OCI-LY1 (cell line): ENCODE data around the gene SLC17A9.

Experiments
- H2AFZ ChIP-seq: fragments of 200-600 bp; sonication (generic), shearing (Covaris generic); 2 replicates; pipeline ENCODE4 v1.6.0; 2014; ENCODE audit warnings: antibody characterized with exemption, mild to moderate bottlenecking, low read length
- H3F3A ChIP-seq: fragments of 200-600 bp; sonication (generic), shearing (Covaris generic); 2 replicates; pipeline ENCODE4 v1.6.0; 2014; ENCODE audit warnings: mild to moderate bottlenecking, antibody characterized with exemption, low read length, moderate library complexity; ENCODE audit not compliant: insufficient read depth
- H3K27ac ChIP-seq: fragments of 200-600 bp; sonication (generic); 2 replicates; pipeline ENCODE4 v1.5.1; 2014; ENCODE audit warnings: low read length, mixed run types, mild to moderate bottlenecking, low read depth; ENCODE audit not compliant: poor library complexity, severe bottlenecking
- H3K27me3 ChIP-seq: fragments of 200-600 bp; sonication (generic); 2 replicates; pipeline ENCODE4 v1.6.0; 2014; ENCODE audit warnings: antibody characterized with exemption, mild to moderate bottlenecking, low read length, moderate library complexity; ENCODE audit not compliant: insufficient read depth
- H3K36me3 ChIP-seq: fragments of 200-600 bp; sonication (generic); 2 replicates; pipeline ENCODE4 v1.6.1; 2014; ENCODE audit warnings: mild to moderate bottlenecking, antibody characterized with exemption, low read length, moderate library complexity, mixed read lengths; ENCODE audit not compliant: insufficient read depth
- H3K4me1 ChIP-seq: fragments of 200-600 bp; sonication (generic); 2 replicates; pipeline ENCODE4 v1.5.1; 2014; ENCODE audit warnings: mild to moderate bottlenecking, low read length, moderate library complexity; ENCODE audit not compliant: insufficient read depth, severe bottlenecking
- H3K4me2 ChIP-seq: fragments of 200-600 bp; sonication (generic), shearing (Covaris generic); 2 replicates; pipeline ENCODE4 v1.6.1; 2014; ENCODE audit warnings: low read length
- H3K4me3 ChIP-seq: fragments of 200-600 bp; sonication (generic); 2 replicates; pipeline ENCODE4 v1.5.1; 2014; ENCODE audit warnings: low read length, low read depth, mild to moderate bottlenecking, mixed read lengths; ENCODE audit not compliant: poor library complexity, severe bottlenecking
- H3K79me2 ChIP-seq: fragments of 200-600 bp; shearing (Covaris generic); 2 replicates; pipeline ENCODE4 v1.6.1; 2016; ENCODE audit warnings: mixed run types, low read length, mixed read lengths; ENCODE audit not compliant: insufficient read depth
- H3K9ac ChIP-seq: fragments of 200-600 bp; sonication (generic), shearing (Covaris generic); 2 replicates; pipeline ENCODE4 v1.6.1; 2014; ENCODE audit warnings: mild to moderate bottlenecking, low read length, mixed read lengths
- H3K9me2 ChIP-seq: fragments of 200-600 bp; sonication (generic), shearing (Covaris generic); 2 replicates; pipeline ENCODE4 v1.6.1; 2014; ENCODE audit warnings: low read depth, mild to moderate bottlenecking, low read length, mixed read lengths
- H3K9me3 ChIP-seq: fragments of 200-600 bp; shearing (Covaris generic); 2 replicates; pipeline ENCODE4 v1.6.1; 2014; ENCODE audit warnings: low read length, mixed read lengths
- H4K20me1 ChIP-seq: fragments of 200-600 bp; sonication (generic), shearing (Covaris generic); 2 replicates; pipeline ENCODE4 v1.6.0; 2016; ENCODE audit warnings: mild to moderate bottlenecking, low read length; ENCODE audit not compliant: insufficient read depth
- CTCF ChIP-seq: fragments of 200-600 bp; sonication (generic), shearing (Covaris generic); IDR thresholded peaks from 2 replicates; pipeline ENCODE4 v1.5.1; 2017; ENCODE audit warnings: mild to moderate bottlenecking, antibody characterized with exemption, low read length, moderate library complexity, mixed read lengths
- EZH2 ChIP-seq: fragments of 200-600 bp; sonication (generic), shearing (Covaris generic); IDR thresholded peaks from 2 replicates; pipeline ENCODE4 v1.8.0; 2017; ENCODE audit warnings: borderline replicate concordance, mixed run types, mild to moderate bottlenecking, antibody characterized with exemption, low read length, moderate library complexity, mixed read lengths

The SLC17A9 gene

DNA sequence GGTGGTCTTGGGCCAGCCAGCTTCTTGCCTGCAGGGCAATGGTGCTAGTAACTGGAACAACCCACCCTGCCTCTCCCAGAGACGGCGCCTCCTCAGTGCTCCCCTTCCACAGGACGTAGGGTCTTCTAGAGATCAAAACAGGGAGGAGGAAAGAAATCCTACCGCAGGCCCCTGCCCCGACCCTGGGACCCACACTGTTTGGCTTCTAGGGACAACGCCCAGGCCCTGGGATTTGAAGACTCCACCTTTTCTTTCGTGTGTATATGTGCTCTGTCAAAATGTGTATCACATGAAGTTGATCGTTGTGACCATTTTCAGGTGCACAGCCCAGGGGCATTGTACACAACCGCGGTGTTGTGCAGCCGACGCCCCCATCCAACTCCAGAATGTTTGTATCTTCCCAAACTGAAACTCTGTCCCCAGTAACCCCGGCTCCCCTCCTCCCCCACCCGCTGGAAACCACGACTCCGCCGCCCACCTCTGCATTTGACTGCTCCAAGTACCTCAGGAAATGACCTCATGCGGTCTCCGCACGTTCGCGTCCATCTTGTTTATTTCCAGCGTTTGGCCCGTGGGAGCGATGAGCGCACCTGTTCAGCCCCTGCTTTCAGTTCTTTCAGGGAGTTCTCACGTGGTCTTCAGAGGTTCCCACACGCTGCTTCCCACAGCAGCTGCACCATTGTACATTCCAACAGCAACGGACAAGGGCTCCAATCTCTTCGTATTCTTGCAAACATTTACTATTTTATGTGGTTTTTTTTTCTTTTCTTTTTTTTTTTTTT, 57.7 kb downstream of the SLC17A9 start:
- H3K4me1 ChIP-seq = peaks cover 21% of the 10 kb centered on the region
- no peaks in the 10 kb centered on the region for H4K20me1 ChIP-seq
- H3K27me3 ChIP-seq = peaks cover 29% of the 10 kb centered on the region; the same call in 1 of the 2 replicates
- H3K9me2 ChIP-seq = no peaks in the 10 kb centered on the region
- no peak overlapping the region for H2AFZ ChIP-seq
- peaks cover 21% of the 10 kb centered on the region for H3K9me3 ChIP-seq
- H3K36me3 ChIP-seq = peaks cover 3% of the 10 kb centered on the region; the same call in 1 of the 2 replicates
- no peaks in the 10 kb centered on the region for H3F3A ChIP-seq
- TF ChIP-seq CTCF = no peak
- TF ChIP-seq EZH2 = no peak
- H3K4me2 ChIP-seq = peak overlapping the region; percentile 56
- no peak overlapping the region for H3K27ac ChIP-seq
- peak overlapping the region; percentile 26 for H3K4me3 ChIP-seq
- no peaks in the 10 kb centered on the region for H3K79me2 ChIP-seq
- no peak overlapping the region for H3K9ac ChIP-seq

DNA sequence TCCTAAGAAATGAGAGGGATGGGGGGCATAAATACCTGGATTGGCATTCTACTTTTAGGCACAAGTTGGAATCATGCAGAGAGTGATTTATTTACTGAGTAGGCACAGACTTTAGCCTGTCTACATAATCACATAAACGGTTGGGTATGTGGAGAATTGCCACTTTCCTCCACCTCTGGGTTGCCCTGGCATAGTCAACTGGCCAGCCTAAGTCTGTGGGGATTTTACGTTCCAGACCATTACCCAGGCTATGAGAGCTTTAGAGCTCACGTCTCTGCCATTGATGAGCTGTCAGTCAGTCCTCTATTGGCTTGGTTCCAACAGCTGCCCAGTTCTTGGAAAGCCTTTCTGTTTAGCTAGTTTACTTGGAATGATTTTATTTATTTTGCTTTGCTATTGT, 59.3 kb downstream of the SLC17A9 start:
- no peak overlapping the region for H3K27ac ChIP-seq
- no peak for TF ChIP-seq CTCF
- no peak for TF ChIP-seq EZH2
- H3K4me1 ChIP-seq = peaks cover 21% of the 10 kb centered on the region
- H2AFZ ChIP-seq = no peak overlapping the region
- no peaks in the 10 kb centered on the region for H3K9me2 ChIP-seq
- peaks cover 29% of the 10 kb centered on the region; the same call in 1 of the 2 replicates for H3K27me3 ChIP-seq
- no peaks in the 10 kb centered on the region for H4K20me1 ChIP-seq
- no peak overlapping the region for H3K4me3 ChIP-seq
- H3K9me3 ChIP-seq = peaks cover 21% of the 10 kb centered on the region
- no peak overlapping the region for H3K4me2 ChIP-seq
- H3K9ac ChIP-seq = no peak overlapping the region
- H3K79me2 ChIP-seq = no peaks in the 10 kb centered on the region
- no peaks in the 10 kb centered on the region for H3F3A ChIP-seq
- H3K36me3 ChIP-seq = peaks cover 3% of the 10 kb centered on the region; the same call in 1 of the 2 replicates

DNA sequence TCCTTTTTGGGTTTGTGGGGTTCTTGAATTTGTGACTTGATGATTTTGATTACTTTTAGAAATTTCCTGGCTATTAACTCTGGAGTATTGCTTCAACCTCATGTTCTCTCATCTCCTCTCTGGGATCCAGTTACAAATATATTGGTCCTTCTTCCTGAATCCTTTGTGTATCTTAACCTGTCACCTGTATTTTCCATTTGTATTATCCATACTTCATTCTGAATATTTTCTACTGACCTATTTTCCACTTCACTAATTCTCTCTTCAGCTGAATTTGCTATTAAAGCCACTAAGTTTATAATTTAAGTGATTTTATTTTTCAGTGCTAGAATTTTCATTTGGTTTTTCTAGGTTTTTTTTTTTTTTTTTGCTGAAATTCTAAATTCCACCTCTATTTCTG, 60.7 kb downstream of the SLC17A9 start:
- H3K4me3 ChIP-seq = no peak overlapping the region
- no peak overlapping the region for H3K4me2 ChIP-seq
- no peak for TF ChIP-seq EZH2
- no peak for TF ChIP-seq CTCF
- peaks cover 31% of the 10 kb centered on the region; the same call in 1 of the 2 replicates for H3K27me3 ChIP-seq
- no peaks in the 10 kb centered on the region for H3K79me2 ChIP-seq
- H3F3A ChIP-seq = no peaks in the 10 kb centered on the region
- no peak overlapping the region for H2AFZ ChIP-seq
- H3K4me1 ChIP-seq = peaks cover 21% of the 10 kb centered on the region
- H3K27ac ChIP-seq = no peak overlapping the region
- no peak overlapping the region for H3K9ac ChIP-seq
- H3K9me3 ChIP-seq = peaks cover 21% of the 10 kb centered on the region
- no peaks in the 10 kb centered on the region for H3K9me2 ChIP-seq
- H4K20me1 ChIP-seq = no peaks in the 10 kb centered on the region
- peaks cover 3% of the 10 kb centered on the region; the same call in 1 of the 2 replicates for H3K36me3 ChIP-seq
